ENCODE measurements around the gene ITIH3. TPM values are rescaled to one million over a fixed set of nuclear protein-coding genes. Genes with fewer than 3 reads are reported as not detected.
A peak's percentile ranks its signal among the peaks of the same experiment; 100 is the strongest.

The ITIH3 gene
- total RNA-seq, 1 experiment from 2014 or later, result 0.67 TPM

GRCh38 chr3:52770496-52771333 is 23.9 kb upstream of the ITIH3 start, which contains the start of gene NEK4:
TSS of gene NEK4 (minus strand) at chr3:52770940. CDS start at chr3:52770746, 194 bp downstream.
- no peaks in the 10 kb centered on the region for H3K27me3 ChIP-seq (ENCODE audit: control insufficient read depth, insufficient read depth, low read length)
- intact Hi-C loops (cut with micrococcal nuclease; ENCODE audit: unreplicated experiment), result no loop called here
- peak within 1 kb of the TSS; percentile 62 to 84 for H3K4me3 ChIP-seq (ENCODE audit: low read depth in 2 of 2, low read length in 2 of 2)
- BruUV-seq (replicated peaks), result no TSS peak
- H3K36me3 ChIP-seq (ENCODE audit: control insufficient read depth, insufficient read depth, low read length), result peaks cover 7% of the 10 kb centered on the region; the same call in 1 of the 2 replicates
- in situ Hi-C loops (cut with HindIII; ENCODE audit: low pct_unique_long_range_greater_than_20kb, low sequenced_read_pairs), result no loop called here
- DNase-seq (ENCODE audit: low read depth, low spot score), result peak; percentile 36
- POLR2A ChIA-PET, result interaction anchor here (0.6 to 0.7 kb wide), 2 partner anchors 17 to 65 kb away, joined by 3 to 9 read pairs; partner anchors contain the start of gene SPCS1
- peak within 1 kb of the TSS; percentile 94 for H3K27ac ChIP-seq (ENCODE audit: low read length)
- peak; percentile 100 for ATAC-seq
- no peaks in the 10 kb centered on the region for H3K9me3 ChIP-seq (ENCODE audit: control insufficient read depth, insufficient read depth, low read depth, low read length)
- peaks cover 12% of the 10 kb centered on the region for H3K4me1 ChIP-seq (ENCODE audit: control insufficient read depth, insufficient read depth, low read length)
- CTCF ChIA-PET, result no interaction called here
- peak; percentile 84 for TF ChIP-seq POLR2AphosphoS5 (IDR thresholded peaks at IDR 0.05; ENCODE audit: low read depth, low read length)
- peak; percentile 57; the same call in 1 of the 2 replicates for TF ChIP-seq SIN3A (IDR thresholded peaks at IDR 0.05; ENCODE audit: borderline replicate concordance, insufficient read depth, low read depth, low read length)
- TF ChIP-seq REST (IDR thresholded peaks at IDR 0.05; ENCODE audit: insufficient read depth in 1 of 2, low read depth in 2 of 2, low read length in 1 of 2), result no peak

DNA sequence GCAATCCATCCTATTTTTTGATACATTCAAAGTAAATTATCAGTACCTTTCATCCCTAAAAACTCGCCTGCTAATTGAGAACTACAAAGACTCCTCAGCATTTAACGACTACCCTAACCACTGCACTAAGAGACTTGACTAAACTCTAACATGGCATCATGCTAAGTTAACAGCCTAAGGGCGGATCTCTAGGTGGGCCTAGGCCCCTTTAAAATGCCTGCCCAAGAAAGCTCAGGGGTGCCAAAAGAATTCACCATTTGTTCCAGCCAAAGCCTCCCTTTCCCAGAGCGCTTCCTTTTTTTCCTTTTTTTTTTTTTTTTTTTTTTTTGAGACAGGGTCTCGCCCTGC is 23.3 kb upstream of the ITIH3 start:
- ChIA-PET CTCF (no interaction called here), POLR2A (interaction anchor here (0.7 kb wide), 1 partner anchor 65 kb away, joined by 9 read pairs; the partner anchor contains the start of gene SPCS1)
- DNase-seq (ENCODE audit: low read depth, low spot score) (no peak), ATAC-seq (peak; percentile 18; the same call in 1 of the 2 replicates)
- TF ChIP-seq SIN3A (IDR thresholded peaks at IDR 0.05; ENCODE audit: borderline replicate concordance, insufficient read depth, low read depth, low read length) (no peak), REST (IDR thresholded peaks at IDR 0.05; ENCODE audit: insufficient read depth in 1 of 2, low read depth in 2 of 2, low read length in 1 of 2) (no peak), POLR2AphosphoS5 (IDR thresholded peaks at IDR 0.05; ENCODE audit: low read depth, low read length) (no peak), TCF7L2 (IDR thresholded peaks at IDR 0.05; ENCODE audit: low read depth, low read length) (no peak)
- TF ChIP-seq, protein P1, sequence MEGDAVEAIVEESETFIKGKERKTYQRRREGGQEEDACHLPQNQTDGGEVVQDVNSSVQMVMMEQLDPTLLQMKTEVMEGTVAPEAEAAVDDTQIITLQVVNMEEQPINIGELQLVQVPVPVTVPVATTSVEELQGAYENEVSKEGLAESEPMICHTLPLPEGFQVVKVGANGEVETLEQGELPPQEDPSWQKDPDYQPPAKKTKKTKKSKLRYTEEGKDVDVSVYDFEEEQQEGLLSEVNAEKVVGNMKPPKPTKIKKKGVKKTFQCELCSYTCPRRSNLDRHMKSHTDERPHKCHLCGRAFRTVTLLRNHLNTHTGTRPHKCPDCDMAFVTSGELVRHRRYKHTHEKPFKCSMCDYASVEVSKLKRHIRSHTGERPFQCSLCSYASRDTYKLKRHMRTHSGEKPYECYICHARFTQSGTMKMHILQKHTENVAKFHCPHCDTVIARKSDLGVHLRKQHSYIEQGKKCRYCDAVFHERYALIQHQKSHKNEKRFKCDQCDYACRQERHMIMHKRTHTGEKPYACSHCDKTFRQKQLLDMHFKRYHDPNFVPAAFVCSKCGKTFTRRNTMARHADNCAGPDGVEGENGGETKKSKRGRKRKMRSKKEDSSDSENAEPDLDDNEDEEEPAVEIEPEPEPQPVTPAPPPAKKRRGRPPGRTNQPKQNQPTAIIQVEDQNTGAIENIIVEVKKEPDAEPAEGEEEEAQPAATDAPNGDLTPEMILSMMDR (IDR thresholded peaks at IDR 0.05), result no peak
- no TSS peak for BruUV-seq (replicated peaks)
- Histone ChIP-seq H3K27me3 (ENCODE audit: control insufficient read depth, insufficient read depth, low read length) (no peaks in the 10 kb centered on the region), H3K4me1 (ENCODE audit: control insufficient read depth, insufficient read depth, low read length) (peaks cover 12% of the 10 kb centered on the region), H3K9me3 (ENCODE audit: control insufficient read depth, insufficient read depth, low read depth, low read length) (no peaks in the 10 kb centered on the region), H3K4me3 (ENCODE audit: low read depth in 2 of 2, low read length in 2 of 2) (peak overlapping the region; percentile 62 to 84), H3K36me3 (ENCODE audit: control insufficient read depth, insufficient read depth, low read length) (peaks cover under 1% of the 10 kb centered on the region; the same call in 1 of the 2 replicates), H3K27ac (ENCODE audit: low read length) (peak overlapping the region; percentile 94)
- intact Hi-C loops (cut with micrococcal nuclease; ENCODE audit: unreplicated experiment) (no loop called here), in situ Hi-C loops (cut with HindIII; ENCODE audit: low pct_unique_long_range_greater_than_20kb, low sequenced_read_pairs) (no loop called here)
